Smooth muscle cell (in vitro differentiated cells): ENCODE data around the gene PRR12. TPM values are rescaled to one million over a fixed set of nuclear protein-coding genes. Genes with fewer than 3 reads are reported as not detected.

Experiments used
- DNase-seq: peaks from one replicate; lab custom pipeline; 2025; ENCODE audit not compliant: unreplicated experiment; lab: John Stamatoyannopoulos, UW
- H2AFZ ChIP-seq: fragments of 200-600 bp; sonication (generic); 2 replicates; pipeline ENCODE4 v1.6.0; 2016; ENCODE audit warnings: antibody characterized with exemption, low read depth, mild to moderate bottlenecking
- H3F3A ChIP-seq: fragments of 200-600 bp; sonication (generic); 2 replicates; pipeline ENCODE4 v1.6.0; 2017; ENCODE audit warnings: antibody characterized with exemption, low read depth
- H3K27ac ChIP-seq: fragments of 200-600 bp; sonication (generic); 2 replicates; pipeline ENCODE4 v1.5.1; 2016; ENCODE audit warnings: low read depth, mild to moderate bottlenecking
- H3K27me3 ChIP-seq: fragments of 200-600 bp; sonication (generic); 2 replicates; pipeline ENCODE4 v1.6.1; 2016; ENCODE audit warnings: low read depth, mild to moderate bottlenecking
- H3K36me3 ChIP-seq: fragments of 200-600 bp; sonication (generic); 2 replicates; pipeline ENCODE4 v1.5.1; 2016; ENCODE audit warnings: low read depth
- H3K4me1 ChIP-seq: fragments of 200-600 bp; sonication (generic); 2 replicates; pipeline ENCODE4 v1.5.1; 2016; ENCODE audit warnings: low read depth
- H3K4me2 ChIP-seq: fragments of 200-600 bp; sonication (generic); 2 replicates; pipeline ENCODE4 v1.6.0; 2016; ENCODE audit warnings: mild to moderate bottlenecking
- H3K4me3 ChIP-seq: fragments of 200-600 bp; sonication (generic); 2 replicates; pipeline ENCODE4 v1.5.1; 2016; ENCODE audit warnings: mild to moderate bottlenecking
- H3K79me2 ChIP-seq: fragments of 200-600 bp; sonication (generic); 2 replicates; pipeline ENCODE4 v1.6.0; 2016; ENCODE audit warnings: low read depth, mild to moderate bottlenecking
- H3K9ac ChIP-seq: fragments of 200-600 bp; sonication (generic); 2 replicates; pipeline ENCODE4 v1.6.0; 2016; ENCODE audit warnings: low read depth
- H3K9me3 ChIP-seq: fragments of 200-600 bp; sonication (generic); replicated peaks from 2 replicates; pipeline ENCODE4 v1.5.1; 2016; ENCODE audit warnings: low read depth
- H4K20me1 ChIP-seq: fragments of 200-600 bp; sonication (generic); 2 replicates; pipeline ENCODE4 v1.6.0; 2016; ENCODE audit warnings: low read depth
- CTCF ChIP-seq: fragments of 200-600 bp; sonication (generic); IDR thresholded peaks from 2 replicates; pipeline ENCODE4 v1.5.1; 2017; ENCODE audit warnings: borderline replicate concordance, mild to moderate bottlenecking, antibody characterized with exemption; ENCODE audit not compliant: insufficient read depth, poor library complexity, severe bottlenecking
- WGBS: methylation state at CpG from one replicate; pipeline ENCODE4 v1.1.7; 2016; ENCODE audit warnings: low lambda C conversion rate; 5-methylcytosine and 5-hydroxymethylcytosine counted together
- polyA plus RNA-seq: library from polyadenylated mRNA; unstranded; fragments of >200 nt; fragmentation: Nextera tagmentation; extraction: Ambion mirVana; gene quantifications from 2 replicates; pipeline ENCODE4 v1.2.1, GENCODE V29; 2016
- total RNA-seq: library from RNA; depleted of rRNA; stranded (reverse); fragments of >200 nt; gene quantifications from 2 replicates; pipeline ENCODE4 v1.2.3, GENCODE V29; 2014

PRR12 gene
- total and polyA plus RNA-seq, 2 experiments from 2014 or later, result 1.7 to 4.5 TPM

- peaks cover 48% of the 10 kb centered on the region for H3K79me2 ChIP-seq
Observed at GRCh38 chr19:49595819-49596404, 4.9 kb downstream of the PRR12 start.

GRCh38 chr19:49596407-49596806, 5.4 kb downstream of the PRR12 start:
- WGBS, result 100% methylated on average over 4 of the region's 15 CpGs
- Histone ChIP-seq H3K4me2 (no peak overlapping the region), H3K9me3 (no peaks in the 10 kb centered on the region), H3F3A (peaks cover 8% of the 10 kb centered on the region), H3K4me1 (no peaks in the 10 kb centered on the region), H3K27ac (no peak overlapping the region), H3K79me2 (peaks cover 48% of the 10 kb centered on the region), H3K27me3 (no peaks in the 10 kb centered on the region), H3K36me3 (no peaks in the 10 kb centered on the region), H3K4me3 (no peak overlapping the region), H2AFZ (no peak overlapping the region), H4K20me1 (peaks cover 56% of the 10 kb centered on the region), H3K9ac (no peak overlapping the region)
- no peak for DNase-seq
- no peak for TF ChIP-seq CTCF

More at GRCh38 chr19:49595819-49596404, 4.9 kb downstream of the PRR12 start:
- Histone ChIP-seq H3K4me1 (no peaks in the 10 kb centered on the region), H2AFZ (no peak overlapping the region), H3K27me3 (no peaks in the 10 kb centered on the region), H3F3A (peaks cover 8% of the 10 kb centered on the region), H3K9me3 (no peaks in the 10 kb centered on the region), H4K20me1 (peaks cover 56% of the 10 kb centered on the region), H3K36me3 (no peaks in the 10 kb centered on the region), H3K4me3 (no peak overlapping the region), H3K27ac (no peak overlapping the region), H3K9ac (no peak overlapping the region), H3K4me2 (no peak overlapping the region)
- DNase-seq, result no peak
- no peak for TF ChIP-seq CTCF
- 98% methylated on average over 21 of the region's 32 CpGs for WGBS

GRCh38 chr19:49596954-49597702, 6.1 kb downstream of the PRR12 start:
- Histone ChIP-seq H3K27ac (no peak overlapping the region), H3K79me2 (peaks cover 51% of the 10 kb centered on the region), H3K36me3 (no peaks in the 10 kb centered on the region), H3F3A (peaks cover 7% of the 10 kb centered on the region), H4K20me1 (peaks cover 58% of the 10 kb centered on the region), H2AFZ (no peak overlapping the region), H3K4me3 (no peak overlapping the region), H3K4me1 (no peaks in the 10 kb centered on the region), H3K9me3 (no peaks in the 10 kb centered on the region), H3K4me2 (no peak overlapping the region), H3K27me3 (no peaks in the 10 kb centered on the region), H3K9ac (no peak overlapping the region)
- no peak for TF ChIP-seq CTCF
- 97% methylated on average over 62 of the region's 65 CpGs for WGBS
- no peak for DNase-seq

GRCh38 chr19:49597703-49597974, 6.7 kb downstream of the PRR12 start:
- peaks cover 2% of the 10 kb centered on the region for H3F3A ChIP-seq
- peaks cover 51% of the 10 kb centered on the region for H3K79me2 ChIP-seq
- 99% methylated on average over 25 of the region's 29 CpGs for WGBS
- H3K9me3 ChIP-seq, result no peaks in the 10 kb centered on the region
- no peak overlapping the region for H3K4me3 ChIP-seq
- no peak overlapping the region for H3K4me2 ChIP-seq
- DNase-seq, result no peak
- no peak overlapping the region for H3K27ac ChIP-seq
- TF ChIP-seq CTCF, result no peak
- no peaks in the 10 kb centered on the region for H3K36me3 ChIP-seq
- H4K20me1 ChIP-seq, result peaks cover 58% of the 10 kb centered on the region
- H3K9ac ChIP-seq, result no peak overlapping the region
- H2AFZ ChIP-seq, result no peak overlapping the region
- H3K4me1 ChIP-seq, result no peaks in the 10 kb centered on the region
- H3K27me3 ChIP-seq, result no peaks in the 10 kb centered on the region
